Spleen (tissue), 11 donors: Measurements from ENCODE around the gene WNT16. TPM values are rescaled to one million over a fixed set of nuclear protein-coding genes. Genes with fewer than 3 reads are reported as not detected.

ENCODE experiments used
- DNase-seq: peaks from one replicate; pipeline ENCODE4 v3.0.0-alpha.2; 2020
- H3K27ac ChIP-seq, 8 donors: fragments of 200-600 bp; sonication (generic) in 7 of 8; 1 replicate in 4 of 8; 2 replicates in 4 of 8; pipeline versions ENCODE4 v1.5.0 to v1.8.0; 2016 to 2021; ENCODE audit warnings: inconsistent platforms in 4 of 8, mild to moderate bottlenecking in 4 of 8, moderate library complexity in 1 of 8
- H3K27me3 ChIP-seq, 7 donors: fragments of 200-600 bp; sonication (generic) in 6 of 7; replicated peaks in 1 of 7; 1 replicate in 4 of 7; 2 replicates in 3 of 7; pipeline versions ENCODE4 v1.5.0 to v1.8.0; 2016 to 2021; ENCODE audit warnings: inconsistent platforms in 3 of 7, mild to moderate bottlenecking in 1 of 7
- H3K36me3 ChIP-seq, 6 donors: fragments of 200-600 bp; sonication (generic) in 5 of 6; 1 replicate in 4 of 6; 2 replicates in 2 of 6; pipeline versions ENCODE4 v1.5.0 to v1.8.0; 2016 to 2021; ENCODE audit warnings: inconsistent platforms in 2 of 6
- H3K4me1 ChIP-seq, 6 donors: fragments of 200-600 bp; sonication (generic) in 5 of 6; 1 replicate in 3 of 6; 2 replicates in 3 of 6; pipeline versions ENCODE4 v1.5.0 to v1.8.0; 2016 to 2021; ENCODE audit warnings: inconsistent platforms in 3 of 6
- H3K4me3 ChIP-seq, 8 donors: fragments of 200-600 bp; sonication (generic) in 7 of 8; 1 replicate in 4 of 8; 2 replicates in 4 of 8; pipeline versions ENCODE4 v1.5.0 to v1.8.0; 2016 to 2021; ENCODE audit warnings: inconsistent platforms in 4 of 8, mild to moderate bottlenecking in 4 of 8, moderate library complexity in 2 of 8
- H3K9me3 ChIP-seq, 8 donors: fragments of 200-600 bp; sonication (generic) in 7 of 8; 1 replicate in 4 of 8; 2 replicates in 4 of 8; pipeline versions ENCODE4 v1.5.0 to v1.8.0; 2016 to 2021; ENCODE audit warnings: inconsistent platforms in 4 of 8
- CTCF ChIP-seq, 11 experiments: fragments of 200-600 bp in 7 of 11; fragments of 450-650 bp in 4 of 11; sonication (generic) in 4 of 11; IDR thresholded peaks in 8 of 11; conservative IDR thresholded peaks in 3 of 11; 1 replicate in 7 of 11; 2 replicates in 4 of 11; pipeline versions ENCODE4 v1.4.0 to v1.8.0; 2016 to 2021; ENCODE audit warnings: antibody characterized with exemption in 11 of 11, inconsistent platforms in 4 of 11, mild to moderate bottlenecking in 1 of 11
- POLR2A ChIP-seq, 3 donors: fragments of 450-650 bp; IDR thresholded peaks; one replicate each; pipeline ENCODE4 v1.5.1; 2017; ENCODE audit warnings: antibody characterized with exemption in 3 of 3, mild to moderate bottlenecking in 1 of 3
- POLR2AphosphoS5 ChIP-seq, 3 donors: sonication (generic); formaldehyde crosslinking; IDR thresholded peaks; one replicate each; pipeline ENCODE4 v1.5.1; 2017; ENCODE audit warnings: antibody characterized with exemption in 3 of 3
- WGBS, 5 donors: extraction: QIAGEN DNeasy Blood & Tissue Kit in 3 of 5; methylation state at CpG; one replicate each; pipeline versions ENCODE4 v1.1.5 to v1.1.7; 2013 to 2018; 5-methylcytosine and 5-hydroxymethylcytosine counted together
- intact Hi-C: fragments of 100-400 bp; cut with DNase I; formaldehyde crosslinking; loops from one replicate; pipeline ENCODE4 v1.15.0; 2023; ENCODE audit warnings: low total_unique reads
- polyA plus RNA-seq, 3 donors: library from polyadenylated mRNA; stranded (reverse); fragments of 200-250 nt; gene quantifications; one replicate each; pipeline ENCODE4 v1.2.1, GENCODE V29; 2013
- total RNA-seq, 7 donors: library from RNA; depleted of rRNA in 3 of 7; stranded (reverse); fragments of >200 nt in 3 of 7; fragmentation: NEBNext Ultra II Directional in 4 of 7; extraction: Animal tissue kit (Norgen Biotek cat#: 25700) in 4 of 7; gene quantifications; one replicate each; pipeline versions ENCODE4 v1.1.0 to v1.2.1, GENCODE V29; 2016 to 2021
- donor health status: healthy with polysubstance abuse.
- donor health status: DM: no; HTN: no; CAD: no; lungs with moderate emphysema.
- donor health status: DM: no; HTN: no; CAD: no.
- donor health status: Bipolar disorder and iron deficiency.
- donor health status: healthy.
- donor health status: DM: no; HTN: no; CAD: no.
- donor health status: DM: yes; HTN: yes; CAD: no.

WNT16 gene
- total and polyA plus RNA-seq, 10 donors = 0.33 to 3.2 (median 0.95) TPM

DNA sequence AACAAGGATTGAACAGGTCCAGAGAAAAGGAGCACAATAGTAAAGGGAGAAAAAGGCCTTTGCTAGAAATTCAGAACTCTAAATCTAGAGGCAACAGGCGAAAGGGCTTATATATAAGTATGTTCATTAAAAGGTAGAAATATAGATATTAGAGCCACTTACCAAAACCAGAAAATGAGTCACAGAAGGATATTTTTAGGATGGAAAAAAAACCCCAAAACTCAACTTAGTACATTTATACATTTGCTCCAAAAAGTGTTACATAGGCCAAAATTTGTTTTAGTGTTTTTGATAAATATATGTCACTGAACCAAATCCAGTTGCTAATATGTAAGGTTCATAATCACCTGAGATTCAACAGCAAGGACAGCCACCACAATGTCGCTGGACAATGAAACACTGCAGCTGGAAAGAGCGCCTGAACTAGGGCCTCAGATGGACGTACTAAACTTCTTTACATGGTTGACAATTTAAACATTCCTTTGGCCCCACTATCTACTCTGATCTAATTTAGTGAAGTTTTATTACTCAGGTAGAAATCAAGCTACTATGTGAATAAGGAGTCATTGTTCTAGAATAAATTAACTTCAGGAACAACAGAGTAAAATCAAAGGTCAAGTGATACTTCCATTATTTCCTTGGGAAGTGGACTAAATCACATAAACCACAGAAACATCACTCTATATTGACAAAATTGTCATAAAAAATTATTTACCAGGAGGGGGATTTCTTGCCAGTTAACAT lies 56.4 kb downstream of the WNT16 start:
- intact Hi-C loops = no loop called here
- WGBS, 5 donors = 77 to 87% (median 82%) methylated on average over 4 of the region's 4 CpGs
- H3K9me3 ChIP-seq = no peaks in the 10 kb centered on the region

GRCh38 chr7:121385800-121386179 lies 57.0 kb downstream of the WNT16 start:
- WGBS, 5 donors = 0 to 11% (median 5%) methylated on average over 1 of the region's 1 CpG
- intact Hi-C loops = no loop called here

More for the DNA sequence above, 56.4 kb downstream of the WNT16 start:
- TF ChIP-seq POLR2AphosphoS5 (IDR thresholded peaks at IDR 0.05) = no peak
- TF ChIP-seq CTCF (IDR thresholded peaks at IDR 0.05 in 8 of 11, conservative IDR thresholded peaks at IDR 0.05 in 3 of 11) = no peak
- TF ChIP-seq POLR2A (IDR thresholded peaks at IDR 0.05) = no peak
- H3K27ac ChIP-seq = peak overlapping the region; percentile 51 to 81 (median 65)
- no peaks in the 10 kb centered on the region for H3K27me3 ChIP-seq
- no peak for DNase-seq
- peaks cover 0 to 5% (median 0%) of the 10 kb centered on the region in 6 donors for H3K36me3 ChIP-seq
- H3K4me3 ChIP-seq = no peak overlapping the region
- H3K4me1 ChIP-seq = peaks cover 32 to 98% (median 76%) of the 10 kb centered on the region in 6 donors

GRCh38 chr7:121388950-121389349 lies 60.1 kb downstream of the WNT16 start:
- 96 to 100% (median 100%) methylated on average over 1 of the region's 1 CpG for WGBS, 5 donors
- Histone ChIP-seq H3K36me3 (peaks cover 0 to 10% (median 0%) of the 10 kb centered on the region in 6 donors), H3K4me1 (peaks cover 37 to 97% (median 81%) of the 10 kb centered on the region in 6 donors), H3K9me3 (peaks cover 0 to 4% (median 0%) of the 10 kb centered on the region in 8 donors), H3K27ac (peak overlapping the region in 4 of 8 donors; percentile 29 to 76 (median 52)), H3K27me3 (no peaks in the 10 kb centered on the region), H3K4me3 (no peak overlapping the region)
- intact Hi-C loops = no loop called here
- TF ChIP-seq CTCF (IDR thresholded peaks at IDR 0.05 in 8 of 11, conservative IDR thresholded peaks at IDR 0.05 in 3 of 11) (no peak), POLR2AphosphoS5 (IDR thresholded peaks at IDR 0.05) (no peak), POLR2A (IDR thresholded peaks at IDR 0.05) (no peak)
- no peak for DNase-seq

More at GRCh38 chr7:121385800-121386179, 57.0 kb downstream of the WNT16 start:
- H3K27ac ChIP-seq = peak overlapping the region; percentile 51 to 81 (median 65)
- H3K36me3 ChIP-seq = peaks cover 0 to 4% (median 0%) of the 10 kb centered on the region in 6 donors
- H3K27me3 ChIP-seq = no peaks in the 10 kb centered on the region
- H3K4me3 ChIP-seq = no peak overlapping the region
- no peak for TF ChIP-seq POLR2A (IDR thresholded peaks at IDR 0.05)
- no peak for TF ChIP-seq POLR2AphosphoS5 (IDR thresholded peaks at IDR 0.05)
- no peak for TF ChIP-seq CTCF (IDR thresholded peaks at IDR 0.05 in 8 of 11, conservative IDR thresholded peaks at IDR 0.05 in 3 of 11)
- no peaks in the 10 kb centered on the region for H3K9me3 ChIP-seq
- no peak for DNase-seq
- H3K4me1 ChIP-seq = peaks cover 34 to 100% (median 78%) of the 10 kb centered on the region in 6 donors

- Histone ChIP-seq H3K27ac (peak overlapping the region in 3 of 8 donors; percentile 38 to 76 (median 65)), H3K4me3 (no peak overlapping the region), H3K36me3 (peaks cover 0 to 10% (median 0%) of the 10 kb centered on the region in 6 donors), H3K9me3 (peaks cover 0 to 4% (median 0%) of the 10 kb centered on the region in 8 donors), H3K27me3 (no peaks in the 10 kb centered on the region), H3K4me1 (peaks cover 38 to 97% (median 81%) of the 10 kb centered on the region in 6 donors)
- DNase-seq = no peak
- TF ChIP-seq POLR2AphosphoS5 (IDR thresholded peaks at IDR 0.05) = no peak
- TF ChIP-seq CTCF (IDR thresholded peaks at IDR 0.05 in 8 of 11, conservative IDR thresholded peaks at IDR 0.05 in 3 of 11) = no peak
- TF ChIP-seq POLR2A (IDR thresholded peaks at IDR 0.05) = no peak
- intact Hi-C loops = no loop called here
These were observed 61.3 kb downstream of the WNT16 start for GRCh38 chr7:121390109-121390508.
